HepG2 (cell line): ENCODE data around the gene LEPR. TPM values are rescaled to one million over a fixed set of nuclear protein-coding genes. Genes with fewer than 3 reads are reported as not detected.

Source experiments
- ATAC-seq: fragments of 200-7000 bp; cut with Tn5 transposase; 3 replicates; pipeline ENCODE4 v1.9.1; 2020; ENCODE audit warnings: mild to moderate bottlenecking, moderate library complexity
- BruUV-seq: library from RNA; stranded (reverse); fragments of 400-500 nt; replicated peaks from 2 replicates; lab custom pipeline; 2021; lab: Mats Ljungman, UMichigan
- CTCF ChIA-PET: fragments of 300-600 bp; formaldehyde crosslinking; extraction: SDS; loops from one replicate; lab custom pipeline; 2021; ENCODE audit warnings: low total read pairs, inconsistent platforms, low intra/inter-chr PET ratio; lab: Yijun Ruan, JAX
- POLR2A ChIA-PET: fragments of 350-600 bp; sonication (Branson Sonifier 250); formaldehyde crosslinking; loops from one replicate; lab custom pipeline; 2020; ENCODE audit warnings: antibody characterized with exemption, inconsistent platforms; lab: Yijun Ruan, JAX
- DNase-seq: peaks from one replicate; pipeline ENCODE4 v3.0.0-alpha.2; 2015; ENCODE audit warnings: low spot score
- FAIRE-seq: peaks from 3 replicates; lab custom pipeline; 2011; peaks lifted over from hg19 to GRCh38; lab: Jason Lieb, UNC
- H2AFZ ChIP-seq: one replicate; pipeline ENCODE4 v1.6.1; 2011; ENCODE audit warnings: low read length, inconsistent platforms
- H3K27ac ChIP-seq: fragments of 300-600 bp; 3 replicates; pipeline ENCODE4 v1.8.0; 2011; ENCODE audit warnings: mixed run types, mild to moderate bottlenecking, mixed read lengths, low read length, inconsistent platforms; ENCODE audit not compliant: insufficient read depth; ENCODE audit errors: extremely low read length
- H3K27me3 ChIP-seq, 2 experiments: fragments of 200-600 bp in 1 of 2; 2 replicates in 1 of 2; 3 replicates in 1 of 2; pipeline versions ENCODE4 v1.6.0 to v1.8.0; 2011; ENCODE audit warnings: low read length in 2 of 2, mild to moderate bottlenecking in 2 of 2, moderate library complexity in 2 of 2, inconsistent platforms in 1 of 2; ENCODE audit not compliant: insufficient read depth in 2 of 2, control insufficient read depth in 1 of 2
- H3K36me3 ChIP-seq, 2 experiments: fragments of 200-600 bp in 1 of 2; replicated peaks in 1 of 2; 2 replicates in 1 of 2; 3 replicates in 1 of 2; pipeline versions ENCODE4 v1.5.1 to v1.8.0; 2011; ENCODE audit warnings: low read length in 2 of 2, inconsistent platforms in 1 of 2; ENCODE audit not compliant: insufficient read depth in 2 of 2, control insufficient read depth in 1 of 2
- H3K4me1 ChIP-seq: 2 replicates; pipeline ENCODE4 v1.5.1; 2012; ENCODE audit warnings: low read length, inconsistent platforms; ENCODE audit not compliant: insufficient read depth
- H3K4me2 ChIP-seq: 2 replicates; pipeline ENCODE4 v1.6.0; 2011; ENCODE audit warnings: low read depth, low read length, inconsistent platforms
- H3K4me3 ChIP-seq, 3 experiments: fragments of 200-600 bp in 1 of 3; sonication (generic), shearing (Covaris generic) in 1 of 3; replicated peaks in 1 of 3; 2 replicates each; pipeline ENCODE4 v1.5.1; 2011 to 2016; ENCODE audit warnings: low read length in 3 of 3, inconsistent platforms in 2 of 3, low read depth in 2 of 3, mild to moderate bottlenecking in 2 of 3, control low read depth in 1 of 3, mixed read lengths in 1 of 3; ENCODE audit not compliant: insufficient read depth in 1 of 3
- H3K79me2 ChIP-seq: one replicate; pipeline ENCODE4 v1.6.1; 2011; ENCODE audit warnings: low read length, inconsistent platforms; ENCODE audit not compliant: insufficient read depth
- H3K9ac ChIP-seq: 2 replicates; pipeline ENCODE4 v1.6.0; 2011; ENCODE audit warnings: mild to moderate bottlenecking, low read depth, low read length, inconsistent platforms; ENCODE audit not compliant: insufficient read depth
- H3K9me3 ChIP-seq: 2 replicates; pipeline ENCODE4 v1.5.1; 2012; ENCODE audit warnings: mild to moderate bottlenecking, low read length
- H4K20me1 ChIP-seq: 2 replicates; pipeline ENCODE4 v1.6.0; 2011; ENCODE audit warnings: inconsistent platforms, mild to moderate bottlenecking, low read length, moderate library complexity; ENCODE audit not compliant: insufficient read depth
- CCAR2 ChIP-seq: fragments of 200-400 bp; formaldehyde crosslinking; optimal IDR thresholded peaks from 2 replicates; pipeline ENCODE3; 2018; ENCODE audit warnings: low read depth, mild to moderate bottlenecking, low read length, moderate library complexity
- EP300 ChIP-seq, 3 experiments: sonication (generic) in 1 of 3; formaldehyde crosslinking in 1 of 3; IDR thresholded peaks; 2 replicates each; pipeline versions ENCODE4 v1.5.1 to v1.6.1; 2011 to 2020; ENCODE audit warnings: low read depth in 2 of 3, low read length in 2 of 3, borderline replicate concordance in 1 of 3, improper control_type of control experiment in 1 of 3, mild to moderate bottlenecking in 1 of 3, missing genetic modification reagents in 1 of 3, moderate library complexity in 1 of 3
- GABPA ChIP-seq, 2 experiments: IDR thresholded peaks; 2 replicates each; pipeline ENCODE4 v1.6.1; 2011 to 2016; ENCODE audit warnings: low read depth in 2 of 2, low read length in 1 of 2, missing biosample characterization in 1 of 2, missing genetic modification characterization in 1 of 2
- ISL2 ChIP-seq: sonication (generic); formaldehyde crosslinking; IDR thresholded peaks from 2 replicates; pipeline ENCODE4 v1.5.0; 2020; ENCODE audit warnings: missing genetic modification reagents
- PHF5A ChIP-seq: IDR thresholded peaks from one replicate; pipeline ENCODE4 v1.6.1; 2018; ENCODE audit warnings: low read depth, missing genetic modification reagents; ENCODE audit not compliant: unreplicated experiment
- SCMH1 ChIP-seq: sonication (generic); formaldehyde crosslinking; IDR thresholded peaks from 2 replicates; pipeline ENCODE4 v1.9.0; 2021; ENCODE audit warnings: missing genetic modification reagents, mild to moderate bottlenecking, borderline replicate concordance
- SNRNP70 ChIP-seq: fragments of 200-400 bp; formaldehyde crosslinking; IDR thresholded peaks from 2 replicates; pipeline ENCODE4 v1.6.1; 2017; ENCODE audit warnings: mild to moderate bottlenecking, low read depth, low read length, moderate library complexity
- SOX13 ChIP-seq, 3 experiments: fragments of 450-650 bp in 1 of 3; sonication (generic) in 1 of 3; formaldehyde crosslinking in 1 of 3; IDR thresholded peaks in 2 of 3; conservative IDR thresholded peaks in 1 of 3; 2 replicates each; pipeline versions ENCODE4 v1.5.0 to v1.6.1; 2016 to 2020; ENCODE audit warnings: antibody characterized with exemption in 1 of 3, mild to moderate bottlenecking in 1 of 3, missing compliant biosample characterization in 1 of 3, missing genetic modification reagents in 1 of 3, moderate library complexity in 1 of 3
- SP140L ChIP-seq: sonication (generic); formaldehyde crosslinking; IDR thresholded peaks from 2 replicates; pipeline ENCODE4 v1.4.0; 2020; ENCODE audit warnings: missing genetic modification reagents, borderline replicate concordance
- ZNF775 ChIP-seq: sonication (generic); formaldehyde crosslinking; IDR thresholded peaks from 2 replicates; pipeline ENCODE4 v1.4.0; 2020; ENCODE audit warnings: missing genetic modification reagents, mild to moderate bottlenecking, moderate library complexity, borderline replicate concordance
- WGBS: methylation state at CpG from one replicate; pipeline ENCODE4 v1.1.6; 2017; ENCODE audit warnings: low lambda C conversion rate; 5-methylcytosine and 5-hydroxymethylcytosine counted together
- in situ Hi-C: cut with HindIII; loops from 2 replicates; pipeline ENCODE4 v1.10.0; 2017; ENCODE audit warnings: low pct_unique_long_range_greater_than_20kb; ENCODE audit not compliant: extremely low pct_ligation_motif_present
- intact Hi-C: fragments of 100-400 bp; cut with micrococcal nuclease; formaldehyde crosslinking; loops from one replicate; pipeline ENCODE4 v1.10.0; 2022; ENCODE audit not compliant: unreplicated experiment
- polyA plus RNA-seq, 8 experiments: library from polyadenylated mRNA; depleted of rRNA in 3 of 8; stranded (reverse) in 7 of 8; unstranded in 1 of 8; fragments of >200 nt; fragmentation: Illumina TruSeq in 4 of 8; extraction: Trizol in 4 of 8; gene quantifications; 2 replicates each; pipeline versions ENCODE4 v1.2.1 to v1.2.3, GENCODE V29; 2011 to 2016; ENCODE audit warnings: low read depth in 4 of 8, missing spikeins in 1 of 8, mixed read lengths in 1 of 8; ENCODE audit not compliant: insufficient read depth in 1 of 8
- total RNA-seq, 5 experiments: library from RNA; depleted of rRNA; stranded (reverse); fragments of >200 nt; fragmentation: Illumina TruSeq; extraction: Trizol; gene quantifications; 2 replicates each; pipeline ENCODE4 v1.2.3, GENCODE V29; 2016; ENCODE audit warnings: low read depth in 1 of 5
- TF ChIP-seq, protein P1 (sequence below): sonication (generic); formaldehyde crosslinking; IDR thresholded peaks from 2 replicates; pipeline ENCODE4 v1.4.0; 2020; ENCODE audit warnings: missing genetic modification reagents
- TF ChIP-seq, protein P2 (sequence below): sonication (generic); formaldehyde crosslinking; IDR thresholded peaks from 2 replicates; pipeline ENCODE4 v1.8.1; 2022; ENCODE audit warnings: low read depth, mild to moderate bottlenecking, missing genetic modification reagents

LEPR gene
- total and polyA plus RNA-seq, 2 of the 13 experiments (the other 11 are each of a cell fraction or from before 2014, with no cell fraction given): 0.60 to 1.7 TPM

DNA sequence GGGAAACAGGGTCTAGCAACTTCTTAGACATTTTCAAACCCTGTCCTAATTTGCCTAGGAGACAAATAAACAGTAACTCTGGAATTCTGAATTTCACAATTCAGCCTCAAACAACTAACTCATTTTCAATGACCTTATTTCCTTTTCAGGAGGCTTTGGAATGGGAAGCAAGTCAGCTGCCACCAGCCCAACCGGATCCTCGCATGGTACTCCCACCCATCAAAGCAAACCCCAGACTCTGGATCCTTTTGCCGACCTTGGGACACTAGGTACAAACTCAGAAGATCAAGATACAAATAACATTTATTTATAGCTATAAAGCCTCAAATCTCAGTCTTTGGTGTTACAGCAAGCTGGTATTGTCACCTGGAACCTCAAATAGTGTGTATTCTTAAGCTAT is 18.9 kb upstream of the LEPR start:
- Histone ChIP-seq H3K4me1 (peaks cover 11% of the 10 kb centered on the region), H3K4me3 (no peak overlapping the region), H2AFZ (no peak overlapping the region), H3K27me3 (no peaks in the 10 kb centered on the region), H3K79me2 (no peaks in the 10 kb centered on the region), H3K4me2 (no peak overlapping the region), H3K9ac (no peak overlapping the region), H4K20me1 (no peaks in the 10 kb centered on the region), H3K36me3 (no peaks in the 10 kb centered on the region), H3K27ac (no peak overlapping the region), H3K9me3 (no peaks in the 10 kb centered on the region)
- FAIRE-seq: no peak
- no TSS peak for BruUV-seq
- intact Hi-C loops (no loop called here), in situ Hi-C loops (no loop called here)
- ChIA-PET POLR2A (interaction anchor here (1.2 kb wide), 1 partner anchor 19 kb away, joined by 5 read pairs; the partner anchor contains the start of genes LEPR and LEPROT), CTCF (no interaction called here)
- peak; percentile 44 for DNase-seq
- 58% methylated on average over 3 of the region's 3 CpGs for WGBS
- ATAC-seq: no peak; the same call in 2 of the 3 replicates
- TF ChIP-seq SOX13 (IDR thresholded peaks at IDR 0.05) (no peak), SOX13 (CRISPR knock-in tag; conservative IDR thresholded peaks at IDR 0.05 in 1 of 2, IDR thresholded peaks at IDR 0.05 in 1 of 2) (peak in 1 of 2 experiments; percentile 43; a peak in 1 of 4 replicates), CCAR2 (no peak), EP300 (IDR thresholded peaks at IDR 0.05; ENCODE audit: low read depth in 2 of 2, low read length in 2 of 2) (0 out of 4 replicates have a peak, but pooled peaks of 1 of the 2 experiments have one; percentile 27), EP300 (CRISPR knock-in tag; IDR thresholded peaks at IDR 0.05; ENCODE audit: borderline replicate concordance) (no peak), PHF5A (CRISPR knock-in tag) (no peak), ISL2 (CRISPR knock-in tag) (no peak), SCMH1 (CRISPR knock-in tag) (no peak), SNRNP70 (no peak), GABPA (IDR thresholded peaks at IDR 0.05; ENCODE audit: low read depth, low read length) (no peak), GABPA (CRISPR knock-in tag; IDR thresholded peaks at IDR 0.05; ENCODE audit: low read depth) (no peak), SP140L (CRISPR knock-in tag) (no peak), ZNF775 (CRISPR knock-in tag) (no peak)
- TF ChIP-seq, protein P1, sequence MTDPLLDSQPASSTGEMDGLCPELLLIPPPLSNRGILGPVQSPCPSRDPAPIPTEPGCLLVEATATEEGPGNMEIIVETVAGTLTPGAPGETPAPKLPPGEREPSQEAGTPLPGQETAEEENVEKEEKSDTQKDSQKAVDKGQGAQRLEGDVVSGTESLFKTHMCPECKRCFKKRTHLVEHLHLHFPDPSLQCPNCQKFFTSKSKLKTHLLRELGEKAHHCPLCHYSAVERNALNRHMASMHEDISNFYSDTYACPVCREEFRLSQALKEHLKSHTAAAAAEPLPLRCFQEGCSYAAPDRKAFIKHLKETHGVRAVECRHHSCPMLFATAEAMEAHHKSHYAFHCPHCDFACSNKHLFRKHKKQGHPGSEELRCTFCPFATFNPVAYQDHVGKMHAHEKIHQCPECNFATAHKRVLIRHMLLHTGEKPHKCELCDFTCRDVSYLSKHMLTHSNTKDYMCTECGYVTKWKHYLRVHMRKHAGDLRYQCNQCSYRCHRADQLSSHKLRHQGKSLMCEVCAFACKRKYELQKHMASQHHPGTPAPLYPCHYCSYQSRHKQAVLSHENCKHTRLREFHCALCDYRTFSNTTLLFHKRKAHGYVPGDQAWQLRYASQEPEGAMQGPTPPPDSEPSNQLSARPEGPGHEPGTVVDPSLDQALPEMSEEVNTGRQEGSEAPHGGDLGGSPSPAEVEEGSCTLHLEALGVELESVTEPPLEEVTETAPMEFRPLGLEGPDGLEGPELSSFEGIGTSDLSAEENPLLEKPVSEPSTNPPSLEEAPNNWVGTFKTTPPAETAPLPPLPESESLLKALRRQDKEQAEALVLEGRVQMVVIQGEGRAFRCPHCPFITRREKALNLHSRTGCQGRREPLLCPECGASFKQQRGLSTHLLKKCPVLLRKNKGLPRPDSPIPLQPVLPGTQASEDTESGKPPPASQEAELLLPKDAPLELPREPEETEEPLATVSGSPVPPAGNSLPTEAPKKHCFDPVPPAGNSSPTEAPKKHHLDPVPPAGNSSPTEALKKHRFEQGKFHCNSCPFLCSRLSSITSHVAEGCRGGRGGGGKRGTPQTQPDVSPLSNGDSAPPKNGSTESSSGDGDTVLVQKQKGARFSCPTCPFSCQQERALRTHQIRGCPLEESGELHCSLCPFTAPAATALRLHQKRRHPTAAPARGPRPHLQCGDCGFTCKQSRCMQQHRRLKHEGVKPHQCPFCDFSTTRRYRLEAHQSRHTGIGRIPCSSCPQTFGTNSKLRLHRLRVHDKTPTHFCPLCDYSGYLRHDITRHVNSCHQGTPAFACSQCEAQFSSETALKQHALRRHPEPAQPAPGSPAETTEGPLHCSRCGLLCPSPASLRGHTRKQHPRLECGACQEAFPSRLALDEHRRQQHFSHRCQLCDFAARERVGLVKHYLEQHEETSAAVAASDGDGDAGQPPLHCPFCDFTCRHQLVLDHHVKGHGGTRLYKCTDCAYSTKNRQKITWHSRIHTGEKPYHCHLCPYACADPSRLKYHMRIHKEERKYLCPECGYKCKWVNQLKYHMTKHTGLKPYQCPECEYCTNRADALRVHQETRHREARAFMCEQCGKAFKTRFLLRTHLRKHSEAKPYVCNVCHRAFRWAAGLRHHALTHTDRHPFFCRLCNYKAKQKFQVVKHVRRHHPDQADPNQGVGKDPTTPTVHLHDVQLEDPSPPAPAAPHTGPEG (CRISPR knock-in tag): no peak
- TF ChIP-seq, protein P2, sequence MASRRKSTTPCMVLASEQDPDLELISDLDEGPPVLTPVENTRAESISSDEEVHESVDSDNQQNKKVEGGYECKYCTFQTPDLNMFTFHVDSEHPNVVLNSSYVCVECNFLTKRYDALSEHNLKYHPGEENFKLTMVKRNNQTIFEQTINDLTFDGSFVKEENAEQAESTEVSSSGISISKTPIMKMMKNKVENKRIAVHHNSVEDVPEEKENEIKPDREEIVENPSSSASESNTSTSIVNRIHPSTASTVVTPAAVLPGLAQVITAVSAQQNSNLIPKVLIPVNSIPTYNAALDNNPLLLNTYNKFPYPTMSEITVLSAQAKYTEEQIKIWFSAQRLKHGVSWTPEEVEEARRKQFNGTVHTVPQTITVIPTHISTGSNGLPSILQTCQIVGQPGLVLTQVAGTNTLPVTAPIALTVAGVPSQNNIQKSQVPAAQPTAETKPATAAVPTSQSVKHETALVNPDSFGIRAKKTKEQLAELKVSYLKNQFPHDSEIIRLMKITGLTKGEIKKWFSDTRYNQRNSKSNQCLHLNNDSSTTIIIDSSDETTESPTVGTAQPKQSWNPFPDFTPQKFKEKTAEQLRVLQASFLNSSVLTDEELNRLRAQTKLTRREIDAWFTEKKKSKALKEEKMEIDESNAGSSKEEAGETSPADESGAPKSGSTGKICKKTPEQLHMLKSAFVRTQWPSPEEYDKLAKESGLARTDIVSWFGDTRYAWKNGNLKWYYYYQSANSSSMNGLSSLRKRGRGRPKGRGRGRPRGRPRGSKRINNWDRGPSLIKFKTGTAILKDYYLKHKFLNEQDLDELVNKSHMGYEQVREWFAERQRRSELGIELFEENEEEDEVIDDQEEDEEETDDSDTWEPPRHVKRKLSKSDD (CRISPR knock-in tag): no peak
